ENCODE measurements around the gene SIGLEC1. TPM values are rescaled to one million over a fixed set of nuclear protein-coding genes. Genes with fewer than 3 reads are reported as not detected.

SIGLEC1 gene
- polyA plus RNA-seq (2013, experiment 1 of 2; ENCODE audit: insufficient read length), result 0.03 TPM
- polyA plus RNA-seq (2013, experiment 2 of 2; ENCODE audit: insufficient read length), result not detected

DNA sequence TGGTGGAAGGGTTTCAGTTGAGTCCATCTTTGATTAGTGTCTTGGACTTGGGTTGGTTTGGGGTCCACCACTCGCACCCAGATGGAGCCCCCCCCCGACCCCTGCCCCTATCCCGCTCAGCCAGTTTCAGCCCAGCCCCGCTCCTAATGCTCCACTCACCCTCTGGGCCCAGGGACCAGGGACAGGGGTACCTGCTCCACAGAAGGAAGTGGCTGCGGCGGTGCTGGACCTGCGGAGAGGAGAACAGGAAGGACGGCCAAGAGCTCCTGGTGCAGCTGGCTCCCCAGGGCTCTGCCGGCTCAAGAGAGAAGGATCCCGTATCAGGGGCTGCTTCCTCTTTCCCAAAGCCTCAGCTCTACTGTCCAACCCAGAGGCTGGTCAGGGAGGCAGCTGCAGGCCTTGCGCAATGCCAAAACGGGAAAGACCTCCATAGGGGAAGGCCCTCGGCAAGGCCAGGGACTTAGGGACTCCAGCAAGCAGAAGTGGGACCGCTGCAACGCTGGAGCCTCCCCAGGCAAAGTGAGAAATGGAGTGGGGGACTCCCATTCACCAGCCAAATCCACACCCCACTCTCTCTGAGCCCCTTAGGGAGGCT is at the start of gene SIGLEC1:
Gene SIGLEC1, minus strand, starts transcription at position 322 of the 595 bp plus-strand sequence. CDS start 5,472 bp downstream, outside the sequence.
- no peak for DNase-seq

- DNase-seq, result no peak
Observed at GRCh38 chr20:3760655-3761348, 48.4 kb upstream of the SIGLEC1 start.

- DNase-seq, result no peak
Observed at GRCh38 chr20:3759884-3760283, 47.5 kb upstream of the SIGLEC1 start.

GRCh38 chr20:3759316-3759823 is 47.0 kb upstream of the SIGLEC1 start:
- DNase-seq, result no peak

DNA sequence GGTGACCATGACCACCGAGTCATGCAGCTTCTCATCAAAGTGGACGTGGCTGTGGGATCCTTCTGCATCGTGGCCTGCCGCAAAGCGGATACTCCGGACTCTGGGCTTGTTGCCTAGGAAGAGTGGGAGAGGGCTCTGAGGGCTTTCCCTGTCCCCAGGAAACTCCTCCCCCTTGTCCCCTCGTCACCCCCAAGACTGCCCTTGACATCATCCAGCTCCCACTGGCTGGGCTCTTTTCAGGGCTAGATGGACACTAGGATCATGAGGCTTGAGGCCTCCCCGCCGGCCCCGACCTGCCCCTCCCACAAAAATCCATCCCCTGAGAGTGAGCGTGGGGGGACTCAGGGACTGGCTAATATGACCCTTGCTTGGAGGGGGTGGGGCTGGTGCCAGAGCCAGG is 46.2 kb upstream of the SIGLEC1 start:
- no peak for DNase-seq

DNA sequence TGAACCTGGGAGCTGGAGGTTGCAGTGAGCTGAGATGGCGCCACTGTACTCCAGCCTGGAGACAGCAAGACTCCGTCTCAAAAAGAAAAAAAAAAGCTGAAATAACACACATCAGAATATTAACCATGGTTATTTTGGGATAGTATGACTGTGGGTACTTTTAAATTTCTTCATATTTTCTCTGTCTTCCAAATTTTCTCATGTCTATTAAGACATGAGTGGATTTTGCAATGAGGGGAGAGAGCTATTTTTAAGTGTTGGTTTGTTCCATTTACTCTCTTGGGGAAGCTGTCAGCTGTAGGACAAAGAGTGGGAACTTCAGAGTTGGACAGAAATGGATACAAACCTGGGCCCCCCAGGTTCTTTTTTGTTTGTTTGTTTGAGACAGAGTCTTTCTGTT is 44.9 kb upstream of the SIGLEC1 start:
- DNase-seq, result no peak

- no peak for DNase-seq
Observed at GRCh38 chr20:3755814-3756480, 43.5 kb upstream of the SIGLEC1 start.

DNA sequence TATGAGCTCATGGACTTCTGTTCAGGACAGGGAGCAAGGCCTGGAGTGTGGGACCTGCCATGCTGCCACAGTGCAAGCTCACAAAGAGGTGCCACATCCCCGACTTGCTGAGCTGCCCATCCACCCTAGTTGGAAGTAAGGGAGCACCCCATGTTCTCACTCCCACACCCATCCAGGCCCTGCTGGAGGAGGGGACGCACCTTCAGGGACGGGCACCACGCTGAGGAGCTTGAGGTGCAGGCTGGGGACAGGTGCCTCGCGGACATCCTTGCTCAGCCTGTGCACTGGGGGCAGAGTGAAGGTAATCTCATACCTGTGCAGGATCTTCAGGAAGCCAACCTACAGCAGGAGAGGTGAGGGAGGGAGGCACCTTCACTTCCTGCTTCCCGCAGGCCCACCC is 42.9 kb upstream of the SIGLEC1 start:
- no peak for DNase-seq

GRCh38 chr20:3754276-3754630 is 41.9 kb upstream of the SIGLEC1 start:
- no peak for DNase-seq

DNA sequence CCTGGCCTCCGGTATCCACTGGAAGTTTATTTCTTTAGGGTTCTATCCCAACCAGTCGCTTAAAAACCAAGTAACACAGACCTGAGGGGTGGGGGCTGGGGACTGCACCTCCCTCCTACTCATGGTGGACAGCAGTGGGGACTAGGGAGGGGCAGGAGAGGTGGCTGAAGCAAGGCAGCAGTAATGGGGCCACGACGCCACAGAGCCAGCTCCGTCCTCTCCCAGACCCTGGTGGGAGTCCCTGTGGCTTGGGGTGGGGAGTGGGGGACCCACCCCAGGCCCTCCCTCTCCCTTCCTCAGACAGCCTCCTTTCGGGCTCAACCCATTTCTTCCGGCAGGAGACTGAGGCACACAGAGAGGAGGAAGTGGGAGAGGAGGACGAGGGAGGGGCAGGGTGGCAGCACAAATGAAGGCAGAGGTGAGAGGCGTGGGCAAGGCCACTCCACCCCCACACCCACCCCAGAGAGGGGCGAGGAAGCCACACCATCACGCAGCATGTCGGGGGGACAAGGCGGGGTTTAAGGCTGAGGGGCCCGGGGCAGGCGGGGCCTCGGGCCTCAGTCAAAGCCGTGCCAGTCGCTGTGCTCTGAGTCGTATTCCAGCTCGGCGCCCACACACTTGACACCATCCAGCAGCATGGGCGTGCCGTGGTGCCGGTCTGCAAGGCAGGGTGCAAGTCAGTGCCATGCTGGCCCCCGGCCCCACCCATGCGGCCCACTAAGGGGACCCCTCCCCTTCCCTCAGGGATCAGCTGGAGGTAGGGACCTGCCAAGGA is 41.3 kb upstream of the SIGLEC1 start:
- DNase-seq, result no peak

- DNase-seq, result peak; percentile 55
Observed at GRCh38 chr20:3753098-3753497, 40.7 kb upstream of the SIGLEC1 start.

- no peak for DNase-seq
Observed at GRCh38 chr20:3752386-3752759, 40.0 kb upstream of the SIGLEC1 start.

- no peak for DNase-seq
Observed at GRCh38 chr20:3751675-3752385, 39.4 kb upstream of the SIGLEC1 start.

GRCh38 chr20:3751305-3751674 is 38.9 kb upstream of the SIGLEC1 start:
- DNase-seq, result no peak

DNA sequence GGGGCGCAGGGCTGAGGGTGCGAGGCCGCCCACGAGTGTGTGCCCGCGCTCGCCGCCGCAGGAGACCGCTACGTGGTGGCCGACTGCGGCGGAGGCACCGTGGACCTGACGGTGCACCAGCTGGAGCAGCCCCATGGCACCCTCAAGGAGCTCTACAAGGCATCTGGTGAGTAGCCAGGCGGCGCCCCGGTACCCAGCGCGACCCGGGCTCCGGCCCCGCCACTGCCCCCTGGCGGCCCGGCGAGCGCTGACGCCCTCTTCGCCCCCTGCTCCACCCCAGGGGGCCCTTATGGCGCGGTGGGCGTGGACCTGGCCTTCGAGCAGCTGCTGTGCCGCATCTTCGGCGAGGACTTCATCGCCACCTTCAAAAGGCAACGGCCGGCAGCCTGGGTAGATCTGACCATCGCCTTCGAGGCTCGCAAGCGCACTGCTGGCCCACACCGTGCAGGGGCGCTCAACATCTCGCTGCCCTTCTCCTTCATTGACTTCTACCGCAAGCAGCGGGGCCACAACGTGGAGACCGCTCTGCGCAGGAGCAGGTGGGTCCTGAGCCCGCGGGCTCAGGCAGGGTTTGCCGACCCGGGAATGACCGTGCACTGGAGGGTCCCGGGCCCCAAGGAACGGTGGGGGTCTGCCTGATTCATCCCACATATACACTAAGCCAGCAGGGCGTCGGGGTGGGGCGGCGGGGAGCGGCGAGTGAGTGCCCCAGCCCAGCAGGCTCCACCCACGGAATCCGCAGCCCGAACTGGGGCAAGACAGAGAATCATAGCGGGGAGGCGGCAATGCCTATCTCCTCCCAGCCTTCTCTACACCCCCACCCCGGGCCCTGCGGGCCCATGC is 37.5 kb upstream of the SIGLEC1 start:
- no peak for DNase-seq

DNA sequence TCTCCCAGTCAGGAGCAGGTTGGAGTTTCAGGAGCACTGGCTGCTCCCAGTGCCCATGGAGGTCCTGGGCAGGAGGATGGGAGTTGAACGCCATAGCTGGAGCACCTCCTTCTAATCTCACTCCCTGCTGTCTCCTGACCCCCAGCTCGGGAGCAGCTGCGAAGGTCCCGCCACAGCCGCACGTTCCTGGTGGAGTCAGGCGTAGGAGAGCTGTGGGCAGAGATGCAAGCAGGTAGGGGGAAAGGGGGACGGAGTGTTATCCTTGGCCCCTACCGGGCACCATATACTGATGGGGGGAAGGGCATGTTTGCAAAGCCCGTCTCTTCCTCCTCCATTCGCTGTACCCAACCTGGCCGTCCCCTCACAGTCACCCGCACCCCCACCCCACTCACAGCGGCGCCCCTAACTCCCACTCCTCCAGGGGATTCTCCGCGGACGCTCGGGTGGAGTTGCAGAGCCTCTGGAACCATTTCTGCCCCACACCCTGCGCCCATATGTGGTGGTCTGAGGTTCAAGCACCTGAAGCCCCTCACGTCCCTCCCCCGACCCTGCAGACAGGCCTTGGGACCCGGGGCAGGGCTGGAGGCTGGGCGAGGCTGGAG is 36.8 kb upstream of the SIGLEC1 start:
- no peak for DNase-seq

DNA sequence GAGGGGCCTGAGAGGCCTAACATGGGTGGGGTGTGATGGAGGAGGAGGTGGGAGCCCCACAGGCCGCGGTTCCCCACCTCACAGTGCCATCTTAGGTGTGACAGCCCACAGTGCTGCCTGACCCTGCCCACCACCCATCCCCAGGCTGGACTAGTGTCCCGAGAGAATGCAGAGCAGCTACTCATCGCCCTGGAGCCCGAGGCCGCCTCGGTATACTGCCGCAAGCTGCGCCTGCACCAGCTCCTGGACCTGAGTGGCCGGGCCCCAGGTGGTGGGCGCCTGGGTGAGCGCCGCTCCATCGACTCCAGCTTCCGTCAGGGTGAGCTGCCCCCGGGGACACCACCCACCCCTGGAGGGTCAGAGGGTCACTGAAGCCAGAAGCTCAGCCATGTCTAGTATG is 35.7 kb upstream of the SIGLEC1 start:
- no peak for DNase-seq

GRCh38 chr20:3747471-3747870 is 35.1 kb upstream of the SIGLEC1 start:
- DNase-seq, result no peak

GRCh38 chr20:3745686-3746173 is 33.3 kb upstream of the SIGLEC1 start:
- DNase-seq, result no peak

DNA sequence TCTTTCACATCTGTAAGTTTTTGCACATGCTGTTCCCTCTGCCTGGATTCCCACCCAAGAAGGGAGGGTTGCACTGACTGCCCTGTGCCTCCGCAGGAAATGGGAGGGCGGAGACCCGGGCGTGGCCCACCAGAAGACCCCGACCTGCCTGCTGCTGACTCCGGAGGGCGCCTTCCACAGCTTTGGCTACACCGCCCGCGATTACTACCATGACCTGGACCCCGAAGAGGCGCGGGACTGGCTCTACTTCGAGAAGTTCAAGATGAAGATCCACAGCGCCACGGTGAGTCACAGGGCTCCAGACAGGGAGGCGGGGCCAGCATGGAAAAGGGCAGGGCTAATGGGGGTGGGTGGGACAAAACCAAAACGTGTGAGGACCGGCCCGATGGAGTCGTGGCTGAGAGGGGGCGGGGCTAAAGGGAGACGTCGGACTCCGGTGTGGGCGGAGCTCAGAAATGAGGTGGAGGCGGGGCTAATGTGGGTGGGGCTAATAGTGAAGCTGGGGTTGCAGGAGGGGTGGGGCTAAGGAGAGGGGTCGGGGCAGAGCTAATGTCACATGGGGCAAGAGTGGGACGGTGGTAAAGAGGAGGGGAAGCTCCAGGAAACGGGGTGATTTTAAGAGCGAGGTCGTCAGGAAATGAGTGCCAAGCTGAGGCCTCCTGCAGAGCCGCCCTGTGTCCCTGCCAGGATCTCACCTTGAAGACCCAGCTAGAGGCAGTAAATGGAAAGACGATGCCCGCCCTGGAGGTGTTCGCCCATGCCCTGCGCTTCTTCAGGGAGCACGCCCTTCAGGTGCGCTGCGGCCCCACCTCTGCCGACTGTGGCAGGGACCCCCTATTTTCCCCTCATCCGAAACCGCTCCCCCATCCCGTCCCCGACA is 32.6 kb upstream of the SIGLEC1 start:
- DNase-seq, result no peak

All from fibroblast of skin of abdomen (primary cell).